H54 (cell line): ENCODE measurements around the gene TMTC1.

Source experiments
- DNase-seq: peaks from one replicate; pipeline ENCODE4 v3.0.0; 2011; ENCODE audit warnings: low spot score, mixed read lengths; ENCODE audit not compliant: insufficient read length
- FAIRE-seq: peaks from 3 replicates; lab custom pipeline; 2011; peaks lifted over from hg19 to GRCh38; lab: Jason Lieb, UNC
- POLR2A ChIP-seq: IDR thresholded peaks from 2 replicates; pipeline ENCODE4 v1.6.1; 2011; ENCODE audit warnings: low read depth, mild to moderate bottlenecking, low read length

The TMTC1 gene

GRCh38 chr12:29726321-29726692 is 57.4 kb downstream of the TMTC1 start:
- DNase-seq (no peak), FAIRE-seq (no peak)
- no peak for TF ChIP-seq POLR2A

GRCh38 chr12:29725587-29726320 is 58.0 kb downstream of the TMTC1 start:
- TF ChIP-seq POLR2A = no peak
- DNase-seq = no peak
- no peak for FAIRE-seq

- TF ChIP-seq POLR2A = no peak
- DNase-seq (no peak), FAIRE-seq (no peak)
These were observed 61.6 kb downstream of the TMTC1 start for GRCh38 chr12:29722164-29722563.

GRCh38 chr12:29719381-29719780 is 64.4 kb downstream of the TMTC1 start:
- FAIRE-seq (no peak), DNase-seq (no peak)
- no peak for TF ChIP-seq POLR2A

GRCh38 chr12:29717540-29718100 is 66.1 kb downstream of the TMTC1 start:
- TF ChIP-seq POLR2A = no peak
- FAIRE-seq = no peak

GRCh38 chr12:29714966-29715365 is 68.8 kb downstream of the TMTC1 start:
- no peak for DNase-seq
- no peak for FAIRE-seq
- TF ChIP-seq POLR2A = no peak

More at GRCh38 chr12:29717540-29718100, 66.1 kb downstream of the TMTC1 start:
- DNase-seq = no peak

GRCh38 chr12:29713729-29714128 is 70.0 kb downstream of the TMTC1 start:
- FAIRE-seq (no peak), DNase-seq (no peak)
- no peak for TF ChIP-seq POLR2A

GRCh38 chr12:29711381-29711780 is 72.4 kb downstream of the TMTC1 start:
- DNase-seq = no peak
- TF ChIP-seq POLR2A = no peak
- no peak for FAIRE-seq

GRCh38 chr12:29710104-29710503 is 73.6 kb downstream of the TMTC1 start:
- no peak for FAIRE-seq
- no peak for DNase-seq
- TF ChIP-seq POLR2A = no peak

GRCh38 chr12:29709496-29710040 is 74.2 kb downstream of the TMTC1 start:
- TF ChIP-seq POLR2A = no peak
- no peak for FAIRE-seq
- no peak for DNase-seq

GRCh38 chr12:29709054-29709453 is 74.7 kb downstream of the TMTC1 start:
- FAIRE-seq (no peak), DNase-seq (no peak)
- no peak for TF ChIP-seq POLR2A

GRCh38 chr12:29707846-29708245 is 75.9 kb downstream of the TMTC1 start:
- no peak for TF ChIP-seq POLR2A
- FAIRE-seq (no peak), DNase-seq (no peak)

- no peak for TF ChIP-seq POLR2A
- no peak for DNase-seq
- no peak for FAIRE-seq
These were observed 77.4 kb downstream of the TMTC1 start for GRCh38 chr12:29706311-29706710.

- DNase-seq (no peak), FAIRE-seq (no peak)
- no peak for TF ChIP-seq POLR2A
These were observed 80.2 kb downstream of the TMTC1 start for GRCh38 chr12:29703528-29703927.

- DNase-seq = no peak
- TF ChIP-seq POLR2A = no peak
- no peak for FAIRE-seq
These were observed 80.8 kb downstream of the TMTC1 start for GRCh38 chr12:29702972-29703371.
